COLO829 (cell line): Measurements from ENCODE around the gene PTPRS.
"Not testable (repeated sequence)": the region's sequence is repeated elsewhere in the genome, so short reads cannot be mapped to it uniquely, and the experiment has no call there.

Experiments
- DNase-seq: peaks from one replicate; pipeline ENCODE4 v3.0.0; 2012; ENCODE audit warnings: low spot score

The PTPRS gene

DNA sequence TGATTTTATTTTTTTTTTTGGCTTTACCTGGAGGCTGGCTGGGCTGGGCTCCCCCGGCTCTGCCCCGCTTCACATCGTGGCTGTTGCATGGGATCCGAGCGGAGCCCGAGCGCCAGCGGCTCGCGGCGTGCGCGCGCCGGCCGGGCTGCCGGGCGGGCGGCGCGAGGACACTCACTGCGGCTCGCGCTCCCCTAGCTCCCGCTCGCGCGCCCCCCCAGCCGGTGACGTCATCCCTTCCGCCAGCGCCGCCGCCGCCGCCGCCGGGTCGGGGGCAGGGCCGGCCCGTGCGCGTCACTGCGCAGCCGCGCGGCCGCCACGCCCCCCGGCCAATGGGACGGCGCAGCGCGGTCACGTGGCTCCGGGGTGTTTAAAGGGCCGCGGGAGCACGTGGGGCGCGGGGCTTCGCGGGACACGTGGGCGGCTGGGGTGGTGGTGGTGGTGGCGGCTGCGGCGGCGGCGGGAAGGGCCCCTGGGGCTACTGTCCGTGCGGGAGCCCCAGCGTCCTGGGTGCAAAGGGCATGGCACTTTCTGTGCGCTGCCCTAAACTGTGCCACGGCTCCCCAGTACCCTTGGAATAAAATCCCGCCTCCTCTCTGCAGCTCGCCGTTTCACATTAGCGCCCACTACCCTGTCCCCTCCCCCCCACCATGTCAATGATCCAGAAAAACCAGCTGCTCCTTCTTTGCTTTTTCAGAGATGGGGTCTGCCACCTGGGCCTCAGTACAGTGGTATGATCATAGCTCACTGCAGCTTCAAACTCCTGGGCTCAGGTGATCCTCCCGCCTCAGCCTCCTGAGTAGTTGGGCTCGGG, at the start of gene PTPRS:
PTPRS (minus strand) TSS at position 176 of the 811 bp plus-strand sequence. CDS start 54,672 bp downstream, outside the sequence.
- DNase-seq = peak; percentile 87

GRCh38 chr19:5389353-5389752, 48.7 kb upstream of the PTPRS start:
- no peak for DNase-seq

DNA sequence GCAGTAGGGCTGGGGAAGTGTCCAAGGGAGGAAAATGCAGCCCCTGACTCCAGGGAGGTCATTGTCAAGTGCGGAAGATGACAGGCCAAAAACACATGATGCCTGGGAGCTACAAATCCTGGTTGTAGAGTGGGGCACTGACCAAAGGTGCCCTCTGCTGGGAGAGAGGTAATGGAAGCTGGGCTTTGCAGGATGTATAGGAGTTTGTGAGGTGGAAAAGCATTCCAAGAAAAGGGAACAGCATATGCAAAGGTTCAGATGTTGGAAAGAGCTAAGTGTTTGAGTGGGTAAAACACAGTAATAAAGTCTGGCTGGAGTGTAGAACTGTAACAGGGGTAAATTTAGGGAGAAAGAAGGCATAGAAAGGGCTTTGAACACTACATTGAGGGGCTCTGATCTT, 46.9 kb upstream of the PTPRS start:
- no peak for DNase-seq

GRCh38 chr19:5386841-5387240, 46.2 kb upstream of the PTPRS start:
- no peak for DNase-seq

- not testable (repeated sequence) for DNase-seq
Measured at GRCh38 chr19:5381197-5381596, 40.6 kb upstream of the PTPRS start.

DNA sequence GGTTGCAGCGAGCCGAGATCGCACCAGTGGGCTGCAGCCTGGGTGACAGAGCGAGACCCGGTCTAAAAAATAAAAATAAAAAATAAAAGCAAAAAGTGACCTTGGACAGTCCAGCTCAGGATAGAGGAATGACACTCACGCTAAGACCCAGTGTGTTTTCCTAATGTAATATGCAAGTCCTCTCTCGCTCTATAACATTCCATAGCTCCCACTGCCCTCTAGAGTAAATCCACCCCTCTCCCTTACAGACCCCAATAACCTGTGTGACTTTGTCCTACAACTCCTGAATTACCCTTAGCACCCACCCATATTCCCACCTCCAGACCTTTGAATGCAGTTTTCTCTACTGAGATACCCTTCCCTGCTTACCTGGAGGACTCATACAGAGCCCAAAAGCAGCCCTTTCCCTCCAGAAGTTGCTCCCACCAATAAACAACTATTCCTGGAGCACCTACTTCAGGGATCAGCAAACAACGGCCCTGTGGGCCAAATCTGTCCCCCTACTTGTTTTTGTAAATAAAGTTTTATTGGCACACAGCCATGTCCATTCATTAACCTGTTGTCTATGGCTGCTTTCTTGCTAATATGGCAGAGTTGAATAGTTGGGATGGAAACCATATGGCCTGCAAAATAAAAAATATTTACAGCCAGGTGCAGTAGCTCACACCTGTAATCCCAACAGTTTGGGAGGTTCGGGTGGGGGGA, 39.8 kb upstream of the PTPRS start:
- no peak for DNase-seq

DNA sequence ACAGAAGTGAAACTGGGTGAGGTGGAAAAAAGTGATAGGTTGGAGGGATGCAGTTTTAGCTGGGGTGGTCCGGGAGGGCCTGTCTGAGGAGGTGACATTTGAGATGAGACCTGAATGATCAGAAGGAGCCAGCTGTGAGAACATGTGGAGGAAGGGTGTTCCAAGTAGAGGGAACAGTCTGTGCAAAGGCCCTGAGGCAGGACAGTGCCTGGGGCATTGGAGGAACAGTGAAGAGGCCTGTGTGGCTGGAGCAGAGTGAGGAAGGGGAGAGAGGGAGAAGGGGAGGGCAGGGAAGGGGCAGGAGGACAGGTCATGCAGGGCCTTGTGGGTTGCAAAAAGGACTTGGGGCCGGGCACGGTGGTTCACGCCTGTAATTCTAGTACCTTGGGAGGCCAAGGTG, 36.3 kb upstream of the PTPRS start:
- no peak for DNase-seq

DNA sequence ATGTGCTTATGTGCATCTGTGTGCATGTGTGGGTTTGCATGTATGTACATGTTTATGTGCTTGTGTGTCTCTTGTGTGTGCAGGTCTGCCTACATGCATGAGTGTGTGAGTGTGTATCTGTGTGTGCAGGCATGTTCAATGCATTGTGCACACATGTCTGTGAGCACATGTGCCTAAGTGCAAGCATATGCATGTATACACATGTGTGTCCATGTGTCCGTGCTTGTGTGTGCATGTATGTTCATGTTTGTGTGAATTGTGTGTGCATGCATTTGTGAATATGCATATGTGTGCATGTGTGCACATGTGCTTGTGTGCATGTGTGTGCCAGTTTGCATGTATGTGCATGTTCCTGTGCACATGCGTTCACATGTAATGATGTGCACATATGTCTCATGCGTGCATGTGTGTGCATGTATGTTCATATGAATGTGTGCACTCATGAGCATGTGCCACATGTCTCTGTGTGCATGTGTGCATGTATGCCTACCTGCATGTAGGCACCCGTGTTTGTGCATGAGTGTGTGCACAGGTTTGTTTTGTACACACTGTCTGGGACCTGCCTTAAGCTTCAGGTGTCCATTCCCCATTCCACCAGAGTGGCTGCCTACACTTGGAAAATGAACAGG, 32.1 kb upstream of the PTPRS start:
- DNase-seq = no peak

GRCh38 chr19:5369962-5370367, 29.4 kb upstream of the PTPRS start:
- DNase-seq = no peak

DNA sequence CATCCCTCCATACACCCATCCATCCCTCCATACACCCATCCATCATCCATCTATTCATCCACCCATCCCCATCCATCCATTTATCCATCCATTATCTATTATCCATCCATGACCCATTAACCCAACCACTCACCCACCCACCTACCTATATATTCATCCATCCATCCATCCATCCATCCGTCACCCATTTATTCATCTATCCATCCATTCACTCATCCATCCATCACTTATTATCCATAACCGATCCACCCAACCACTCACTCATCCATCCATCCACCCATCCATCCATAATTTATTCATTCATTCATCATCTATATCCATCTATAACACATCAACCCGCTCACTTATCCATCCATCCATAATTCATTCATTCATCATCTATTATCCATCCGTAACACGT, 28.7 kb upstream of the PTPRS start:
- DNase-seq = no peak

- no peak for DNase-seq
Measured at GRCh38 chr19:5367530-5368133, 27.0 kb upstream of the PTPRS start.

DNA sequence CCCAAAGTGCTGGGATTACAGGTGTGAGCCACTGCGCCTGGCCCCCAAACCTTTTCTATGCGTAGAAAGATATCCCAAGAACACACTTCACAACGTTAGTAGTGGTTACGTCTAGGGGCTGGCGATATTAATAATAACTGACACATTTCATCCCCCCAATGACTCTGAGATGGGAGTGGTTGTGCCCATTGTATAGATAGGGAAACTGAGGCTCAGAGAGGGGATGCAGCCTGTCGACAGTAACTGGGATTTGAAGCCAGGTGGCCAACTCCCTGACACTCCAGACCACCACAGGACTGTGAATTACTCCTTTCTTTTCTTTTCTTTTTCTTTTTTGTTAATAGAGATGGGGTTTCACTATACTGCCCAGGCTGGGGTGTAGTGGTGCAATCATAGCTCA, 25.3 kb upstream of the PTPRS start:
- no peak for DNase-seq

- no peak for DNase-seq
Measured at GRCh38 chr19:5364674-5365073, 24.1 kb upstream of the PTPRS start.

DNA sequence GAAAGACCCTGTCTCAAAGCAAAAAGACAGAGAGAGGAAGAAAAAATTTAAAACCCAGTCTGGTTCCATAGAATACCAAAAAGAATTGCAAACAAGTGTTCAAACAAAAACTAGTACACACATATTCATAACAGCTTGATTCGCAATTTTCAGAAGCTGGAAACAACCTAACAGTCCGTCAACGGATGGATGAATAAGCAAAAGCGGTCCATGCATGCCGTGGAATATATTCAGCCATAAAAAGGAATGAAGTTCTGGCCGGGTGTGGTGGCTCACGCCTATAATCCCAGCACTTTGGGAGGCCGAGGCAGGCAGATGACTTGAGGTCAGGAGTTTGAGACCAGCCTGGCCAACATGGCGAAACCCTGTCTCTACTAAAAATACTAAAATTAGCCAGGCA, 21.2 kb upstream of the PTPRS start:
- not testable (repeated sequence) for DNase-seq

- no peak for DNase-seq
Measured at GRCh38 chr19:5361407-5361806, 20.8 kb upstream of the PTPRS start.

- no peak for DNase-seq
Measured at GRCh38 chr19:5360003-5360780, 19.6 kb upstream of the PTPRS start.

DNA sequence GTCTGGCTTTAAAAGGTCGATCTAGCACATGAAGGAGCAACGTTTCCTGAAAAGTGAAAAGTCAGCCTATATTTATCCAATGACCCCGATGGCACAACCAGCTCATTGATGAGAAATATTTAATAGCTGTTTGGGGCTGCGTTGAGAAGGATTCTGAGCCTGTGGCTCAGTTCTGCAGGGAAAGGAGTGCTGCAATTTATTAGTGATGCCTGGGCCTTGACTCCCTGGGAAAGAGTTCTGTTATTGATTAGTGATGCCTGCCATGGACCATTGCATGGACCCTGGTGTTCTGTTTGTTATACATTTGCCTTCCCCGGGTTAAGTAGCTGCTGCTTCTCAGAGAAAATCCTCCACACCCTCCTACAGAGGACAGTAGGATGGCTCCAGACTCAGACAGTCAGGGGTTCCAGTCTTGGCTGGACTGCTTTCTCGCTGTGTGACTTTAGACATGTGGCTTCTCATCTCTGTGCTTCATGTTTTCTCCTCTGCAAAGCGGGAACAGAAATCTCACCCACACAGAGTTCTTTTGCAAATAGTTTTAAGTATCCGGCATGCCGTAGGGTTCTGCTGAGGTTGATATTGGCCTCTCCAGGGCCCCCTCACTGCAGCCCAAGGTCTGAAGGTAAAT, 17.7 kb upstream of the PTPRS start:
- DNase-seq = no peak

DNA sequence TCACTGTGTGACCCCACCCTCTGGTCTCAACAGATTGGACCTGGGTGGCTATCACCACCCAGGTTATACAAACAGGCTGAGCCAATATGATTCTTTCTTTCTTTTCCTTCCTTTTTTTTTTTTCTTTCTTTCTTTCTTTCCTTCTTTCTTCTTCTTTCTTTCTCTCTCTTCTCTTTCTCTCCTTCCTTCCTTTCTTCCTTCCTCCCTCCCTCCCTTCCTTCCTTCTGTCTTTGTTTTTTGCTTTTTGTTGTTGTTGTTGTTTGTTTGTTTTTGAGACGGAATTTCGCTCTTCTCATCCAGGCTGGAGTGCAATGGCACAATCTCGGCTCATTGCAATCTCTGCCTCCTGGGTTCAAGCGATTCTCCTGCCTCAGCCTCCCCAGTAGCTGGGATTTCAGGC, 17.0 kb upstream of the PTPRS start:
- no peak for DNase-seq

DNA sequence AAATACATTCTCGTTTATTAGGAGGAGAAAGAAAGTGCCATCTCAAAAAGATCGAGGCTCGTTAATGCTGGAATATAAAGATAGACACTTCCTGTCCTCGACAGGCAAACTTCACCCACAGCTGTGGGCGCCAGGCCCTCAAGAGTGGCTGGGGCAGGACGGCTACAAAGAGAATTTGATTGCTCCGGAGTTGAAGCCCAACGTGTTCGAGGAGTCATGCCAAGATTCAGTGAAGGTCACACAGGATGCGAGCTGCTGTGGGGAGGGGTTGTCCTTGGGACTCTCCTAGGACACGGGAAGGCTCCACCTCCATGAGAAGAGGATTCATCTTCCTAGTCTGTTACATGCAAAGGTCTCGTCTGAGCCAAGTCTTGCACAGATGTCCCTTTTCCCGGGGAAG, 16.3 kb upstream of the PTPRS start:
- no peak for DNase-seq

DNA sequence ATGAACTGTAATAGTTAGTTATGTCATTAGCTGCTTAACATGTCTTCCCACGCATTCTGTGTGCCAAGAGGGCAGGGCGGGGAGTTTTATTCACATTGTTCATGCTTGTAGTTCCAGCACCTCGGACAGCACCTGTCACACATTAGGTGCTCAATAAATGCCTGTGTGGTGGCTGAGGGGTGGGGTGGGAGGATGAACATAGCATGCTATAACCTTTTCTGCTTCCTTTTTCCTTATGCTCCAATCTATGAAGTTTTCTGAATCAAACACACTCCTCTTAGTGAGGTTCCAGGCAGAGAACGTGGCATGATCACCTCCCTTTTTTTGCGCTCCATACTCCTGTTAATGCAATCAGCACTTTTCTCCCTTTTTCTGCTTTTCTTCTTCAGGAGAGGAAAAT, 15.8 kb upstream of the PTPRS start:
- DNase-seq = no peak

- no peak for DNase-seq
Measured at GRCh38 chr19:5355693-5356092, 15.1 kb upstream of the PTPRS start.
